Body of pancreas (tissue), 4 donors: ENCODE results near the gene SESTD1. TPM values are rescaled to one million over a fixed set of nuclear protein-coding genes. Genes with fewer than 3 reads are reported as not detected.

Experiments used
- ATAC-seq: fragments of 150-250 bp; one replicate; pipeline ENCODE4 v1.9.1; 2016
- DNase-seq, 4 donors: peaks; one replicate each; pipeline ENCODE4 v3.0.0-alpha.2; 2019
- H3K27ac ChIP-seq, 4 donors: fragments of 200-600 bp; sonication (generic); 1 replicate in 3 of 4; 2 replicates in 1 of 4; pipeline versions ENCODE4 v1.5.1 to v1.6.1; 2016 to 2019; ENCODE audit warnings: mild to moderate bottlenecking in 1 of 4, mixed read lengths in 1 of 4, moderate library complexity in 1 of 4
- H3K27me3 ChIP-seq, 2 donors: fragments of 200-600 bp; sonication (generic); one replicate each; pipeline ENCODE4 v1.6.0; 2016; ENCODE audit warnings: mild to moderate bottlenecking in 1 of 2
- H3K36me3 ChIP-seq, 2 donors: fragments of 200-600 bp; sonication (generic); replicated peaks in 1 of 2; 2 replicates each; pipeline ENCODE4 v1.5.1; 2016; ENCODE audit warnings: low read depth in 2 of 2; ENCODE audit not compliant: insufficient read depth in 1 of 2
- H3K4me1 ChIP-seq: fragments of 200-600 bp; sonication (generic); one replicate; pipeline ENCODE4 v1.6.0; 2016
- H3K4me3 ChIP-seq, 2 donors: fragments of 200-600 bp; sonication (generic); 1 replicate in 1 of 2; 2 replicates in 1 of 2; pipeline ENCODE4 v1.5.1; 2016 to 2019
- H3K9me3 ChIP-seq, 3 donors: fragments of 200-600 bp; sonication (generic); 1 replicate in 2 of 3; 2 replicates in 1 of 3; pipeline ENCODE4 v1.5.1; 2016
- POLR2A ChIP-seq, 3 donors: fragments of 450-650 bp; IDR thresholded peaks; one replicate each; pipeline ENCODE4 v1.6.1; 2016; ENCODE audit warnings: antibody characterized with exemption in 3 of 3, mild to moderate bottlenecking in 2 of 3
- WGBS, 2 donors: methylation state at CpG; one replicate each; pipeline ENCODE4 v1.1.5; 2017; 5-methylcytosine and 5-hydroxymethylcytosine counted together
- intact Hi-C: fragments of 100-400 bp; cut with DNase I; formaldehyde crosslinking; loops from one replicate; pipeline ENCODE4 v1.15.1; 2023
- total RNA-seq, 2 donors: library from RNA; depleted of rRNA; stranded (reverse); fragments of >200 nt; gene quantifications; one replicate each; pipeline ENCODE4 v1.1.0, GENCODE V29; 2016
- TF ChIP-seq, protein P1 (sequence below), 7 experiments: fragments of 450-650 bp in 4 of 7; fragments of 200-600 bp in 3 of 7; sonication (generic) in 3 of 7; IDR thresholded peaks; one replicate each; pipeline ENCODE4 v1.5.1; 2016 to 2019; ENCODE audit warnings: antibody characterized with exemption in 7 of 7

SESTD1 gene
- total RNA-seq, 2 donors from 2014 or later = 13.2 to 24.4 TPM

DNA sequence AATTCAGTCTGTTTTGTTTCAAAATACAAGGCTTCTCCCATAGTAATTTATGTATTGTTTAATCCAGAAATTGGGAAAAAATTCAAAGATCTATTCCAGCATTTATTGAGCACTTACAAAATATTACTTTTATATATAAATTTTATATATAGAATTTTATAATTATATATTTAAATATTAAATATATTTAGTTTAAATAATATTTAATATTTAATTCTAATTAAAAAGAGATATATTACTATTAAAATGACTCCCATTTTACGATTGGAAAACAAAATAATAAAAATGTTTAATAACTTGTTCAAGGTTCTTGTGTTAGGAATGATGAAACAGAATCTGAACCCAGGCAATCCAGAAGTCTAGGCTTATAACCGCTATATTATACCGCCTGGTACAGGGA lies 40.5 kb upstream of the SESTD1 start:
- no peak overlapping the region for H3K27ac ChIP-seq
- H3K9me3 ChIP-seq = no peaks in the 10 kb centered on the region
- WGBS, 2 donors = 78 to 83% methylated on average over 3 of the region's 3 CpGs
- no peaks in the 10 kb centered on the region for H3K4me1 ChIP-seq
- intact Hi-C loops = no loop called here
- H3K27me3 ChIP-seq = no peaks in the 10 kb centered on the region
- no peaks in the 10 kb centered on the region for H3K36me3 ChIP-seq
- TF ChIP-seq POLR2A (IDR thresholded peaks at IDR 0.05) = no peak
- TF ChIP-seq, protein P1, sequence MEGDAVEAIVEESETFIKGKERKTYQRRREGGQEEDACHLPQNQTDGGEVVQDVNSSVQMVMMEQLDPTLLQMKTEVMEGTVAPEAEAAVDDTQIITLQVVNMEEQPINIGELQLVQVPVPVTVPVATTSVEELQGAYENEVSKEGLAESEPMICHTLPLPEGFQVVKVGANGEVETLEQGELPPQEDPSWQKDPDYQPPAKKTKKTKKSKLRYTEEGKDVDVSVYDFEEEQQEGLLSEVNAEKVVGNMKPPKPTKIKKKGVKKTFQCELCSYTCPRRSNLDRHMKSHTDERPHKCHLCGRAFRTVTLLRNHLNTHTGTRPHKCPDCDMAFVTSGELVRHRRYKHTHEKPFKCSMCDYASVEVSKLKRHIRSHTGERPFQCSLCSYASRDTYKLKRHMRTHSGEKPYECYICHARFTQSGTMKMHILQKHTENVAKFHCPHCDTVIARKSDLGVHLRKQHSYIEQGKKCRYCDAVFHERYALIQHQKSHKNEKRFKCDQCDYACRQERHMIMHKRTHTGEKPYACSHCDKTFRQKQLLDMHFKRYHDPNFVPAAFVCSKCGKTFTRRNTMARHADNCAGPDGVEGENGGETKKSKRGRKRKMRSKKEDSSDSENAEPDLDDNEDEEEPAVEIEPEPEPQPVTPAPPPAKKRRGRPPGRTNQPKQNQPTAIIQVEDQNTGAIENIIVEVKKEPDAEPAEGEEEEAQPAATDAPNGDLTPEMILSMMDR (IDR thresholded peaks at IDR 0.05) = no peak
- ATAC-seq (no peak), DNase-seq (no peak)
- H3K4me3 ChIP-seq = no peak overlapping the region

DNA sequence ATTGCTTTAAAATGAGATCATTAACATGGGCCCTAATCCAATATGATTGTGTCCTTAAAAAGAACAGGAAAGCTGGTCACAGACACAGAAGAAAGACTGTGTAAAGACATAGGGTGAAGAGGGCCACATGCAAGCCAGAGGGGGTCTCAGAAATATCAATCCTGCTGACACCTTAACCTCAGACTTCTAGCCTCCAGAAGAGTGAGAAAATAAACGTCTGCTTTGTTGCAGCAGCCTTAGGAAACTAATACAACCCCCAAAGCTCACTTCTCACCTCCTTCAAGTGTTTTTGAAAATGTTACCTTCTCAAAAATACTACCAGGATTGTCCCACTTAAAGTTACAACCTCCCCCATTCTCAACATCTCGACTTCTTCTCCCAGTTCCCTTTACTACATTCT lies 39.8 kb upstream of the SESTD1 start:
- Histone ChIP-seq H3K27ac (no peak overlapping the region), H3K9me3 (no peaks in the 10 kb centered on the region), H3K4me3 (no peak overlapping the region), H3K4me1 (no peaks in the 10 kb centered on the region), H3K36me3 (no peaks in the 10 kb centered on the region), H3K27me3 (no peaks in the 10 kb centered on the region)
- intact Hi-C loops = no loop called here
- 67 to 70% methylated on average over 2 of the region's 2 CpGs for WGBS, 2 donors
- TF ChIP-seq POLR2A (IDR thresholded peaks at IDR 0.05) = no peak
- TF ChIP-seq, protein P1 (IDR thresholded peaks at IDR 0.05) = no peak
- no peak for DNase-seq
- no peak for ATAC-seq

DNA sequence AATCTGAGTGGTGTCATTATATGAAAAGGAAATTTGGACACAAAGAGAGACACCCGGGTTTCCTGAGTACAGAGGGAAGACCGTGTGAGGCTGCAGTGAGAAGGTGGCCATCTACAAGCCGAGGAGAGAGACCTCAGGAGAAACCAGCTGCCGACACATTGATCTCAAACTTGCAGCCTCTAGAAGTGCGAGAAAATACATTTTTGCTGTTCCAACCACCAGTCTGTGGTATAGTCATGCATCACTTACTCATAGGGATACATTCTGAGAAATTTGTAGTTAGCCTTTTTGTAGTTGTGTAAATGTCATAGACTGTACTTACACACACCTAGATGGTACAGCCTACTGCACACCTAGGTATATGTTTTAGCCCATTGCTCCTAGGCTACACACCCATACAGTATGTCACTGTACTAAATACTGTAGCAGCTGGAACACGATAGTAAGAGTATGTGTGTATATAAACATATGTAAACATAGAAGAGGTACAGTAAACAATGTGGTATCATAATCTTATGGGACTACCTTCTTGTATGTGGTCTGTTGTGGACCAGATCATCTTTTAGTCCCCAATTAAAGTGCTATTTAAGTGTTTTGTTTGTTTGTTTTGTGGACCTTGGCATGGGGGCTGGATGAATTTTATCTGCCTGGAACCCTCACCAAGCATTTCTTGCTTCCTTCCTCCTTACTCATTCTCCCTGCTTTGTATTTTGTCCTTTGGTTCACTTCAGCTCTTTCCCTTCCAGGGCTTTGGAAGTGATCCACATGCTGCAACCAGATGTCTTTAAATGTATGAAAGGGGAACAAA lies 38.3 kb upstream of the SESTD1 start:
- no peaks in the 10 kb centered on the region for H3K27me3 ChIP-seq
- H3K9me3 ChIP-seq = no peaks in the 10 kb centered on the region
- WGBS, 2 donors = 76 to 78% methylated on average over 6 of the region's 6 CpGs
- ATAC-seq (no peak), DNase-seq (no peak)
- no peak overlapping the region for H3K27ac ChIP-seq
- TF ChIP-seq POLR2A (IDR thresholded peaks at IDR 0.05) = no peak
- TF ChIP-seq, protein P1 (IDR thresholded peaks at IDR 0.05) = no peak
- H3K36me3 ChIP-seq = no peaks in the 10 kb centered on the region
- intact Hi-C loops = no loop called here
- no peak overlapping the region for H3K4me3 ChIP-seq
- no peaks in the 10 kb centered on the region for H3K4me1 ChIP-seq

DNA sequence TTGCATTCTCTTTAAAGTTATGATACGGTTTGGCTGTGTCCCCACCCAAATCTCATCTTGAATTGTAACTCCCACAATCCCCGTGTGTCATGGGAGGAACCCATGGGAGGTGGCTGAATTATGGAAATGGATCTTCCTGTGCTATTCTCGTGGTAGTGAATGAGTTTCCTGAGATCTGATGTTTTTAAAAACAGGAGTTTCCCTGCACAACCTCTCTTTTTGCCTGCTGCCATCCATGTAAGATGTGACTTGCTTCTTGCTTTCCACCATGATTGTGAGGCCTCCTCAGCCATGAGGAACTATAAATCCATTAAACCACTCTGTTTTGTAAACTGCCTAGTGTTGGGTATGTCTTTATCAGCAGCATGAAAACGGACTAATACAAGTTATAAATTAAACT lies 37.5 kb upstream of the SESTD1 start:
- no peaks in the 10 kb centered on the region for H3K4me1 ChIP-seq
- intact Hi-C loops = no loop called here
- H3K9me3 ChIP-seq = no peaks in the 10 kb centered on the region
- 67 to 78% methylated on average over 4 of the region's 4 CpGs for WGBS, 2 donors
- H3K27ac ChIP-seq = no peak overlapping the region
- H3K4me3 ChIP-seq = no peak overlapping the region
- H3K36me3 ChIP-seq = no peaks in the 10 kb centered on the region
- no peaks in the 10 kb centered on the region for H3K27me3 ChIP-seq
- DNase-seq (no peak), ATAC-seq (no peak)
- TF ChIP-seq, protein P1 (IDR thresholded peaks at IDR 0.05) = no peak
- TF ChIP-seq POLR2A (IDR thresholded peaks at IDR 0.05) = no peak

DNA sequence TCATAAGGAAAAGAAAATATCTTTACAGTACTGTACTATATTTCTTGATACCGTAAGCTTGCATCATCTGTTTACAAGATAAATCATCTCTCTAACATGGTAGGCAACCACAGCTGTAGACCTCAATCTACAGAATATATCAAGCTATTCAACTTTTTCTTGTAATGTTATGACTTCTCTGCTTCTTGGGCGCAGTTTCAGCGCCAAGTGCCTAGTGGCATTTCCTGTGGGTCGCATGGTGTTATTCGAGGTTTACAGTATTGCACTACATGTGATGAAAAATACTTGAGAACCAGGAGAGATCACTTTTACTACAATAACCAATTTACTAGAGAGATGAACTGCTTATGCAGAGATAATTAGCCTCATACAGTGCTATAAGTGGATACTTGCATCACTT lies 34.0 kb upstream of the SESTD1 start:
- TF ChIP-seq, protein P1 (IDR thresholded peaks at IDR 0.05) = no peak
- TF ChIP-seq POLR2A (IDR thresholded peaks at IDR 0.05) = no peak
- Histone ChIP-seq H3K4me1 (no peaks in the 10 kb centered on the region), H3K27ac (no peak overlapping the region), H3K4me3 (no peak overlapping the region), H3K27me3 (no peaks in the 10 kb centered on the region), H3K36me3 (no peaks in the 10 kb centered on the region), H3K9me3 (no peaks in the 10 kb centered on the region)
- no peak for ATAC-seq
- no peak for DNase-seq
- intact Hi-C loops = no loop called here
- 81 to 83% methylated on average over 5 of the region's 5 CpGs for WGBS, 2 donors
